Panc1 (cell line): ENCODE measurements around the gene SYCP1. TPM values are rescaled to one million over a fixed set of nuclear protein-coding genes. Genes with fewer than 3 reads are reported as not detected.

ENCODE experiments used
- ATAC-seq: fragments of 200-7000 bp; cut with Tn5 transposase; 2 replicates; pipeline ENCODE4 v1.9.1; 2020; ENCODE audit warnings: mild to moderate bottlenecking, moderate library complexity
- Bru-seq: library from RNA; stranded (reverse); fragments of 400-500 nt; gene quantifications from one replicate; lab custom pipeline; 2021; lab: Mats Ljungman, UMichigan
- BruChase-seq, 2 experiments: library from RNA; stranded (reverse); fragments of 400-500 nt; gene quantifications; one replicate each; lab custom pipeline; 2021; lab: Mats Ljungman, UMichigan
- BruUV-seq: library from RNA; stranded (reverse); fragments of 400-500 nt; replicated peaks from 2 replicates; lab custom pipeline; 2021; lab: Mats Ljungman, UMichigan
- CTCF ChIA-PET: fragments of 300-600 bp; sonication (Branson Sonifier 250); formaldehyde crosslinking; loops from one replicate; lab custom pipeline; 2022; ENCODE audit warnings: antibody characterized with exemption; lab: Charles Lee
- POLR2A ChIA-PET: fragments of 300-600 bp; sonication (Branson Sonifier 250); formaldehyde crosslinking; loops from one replicate; lab custom pipeline; 2022; ENCODE audit warnings: antibody characterized with exemption; lab: Charles Lee
- DNase-seq: peaks from one replicate; pipeline ENCODE4 v3.0.0-alpha.2; 2010; ENCODE audit warnings: low read depth, low spot score
- H3K27ac ChIP-seq: 2 replicates; pipeline ENCODE4 v1.5.1; 2011; ENCODE audit warnings: mild to moderate bottlenecking, low read length, inconsistent platforms
- H3K27me3 ChIP-seq: fragments of 200-500 bp; sonication (Bioruptor generic); 2 replicates; pipeline ENCODE4 v1.6.0; 2014; ENCODE audit warnings: low read length, inconsistent platforms; ENCODE audit not compliant: control insufficient read depth, insufficient read depth
- H3K36me3 ChIP-seq: fragments of 200-500 bp; sonication (Bioruptor generic); 2 replicates; pipeline ENCODE4 v1.5.1; 2014; ENCODE audit warnings: inconsistent platforms, mild to moderate bottlenecking, low read length, moderate library complexity; ENCODE audit not compliant: control insufficient read depth, insufficient read depth
- H3K4me1 ChIP-seq: 2 replicates; pipeline ENCODE4 v1.5.1; 2011; ENCODE audit warnings: inconsistent platforms, mild to moderate bottlenecking, low read length, moderate library complexity; ENCODE audit not compliant: control insufficient read depth, insufficient read depth
- H3K4me3 ChIP-seq, 2 experiments: 2 replicates each; pipeline ENCODE4 v1.5.1; 2011 to 2012; ENCODE audit warnings: low read depth in 2 of 2, low read length in 2 of 2, mild to moderate bottlenecking in 2 of 2, inconsistent platforms in 1 of 2, moderate library complexity in 1 of 2
- H3K9me3 ChIP-seq: fragments of 200-500 bp; sonication (Bioruptor generic); 2 replicates; pipeline ENCODE4 v1.5.1; 2014; ENCODE audit warnings: low read depth, mild to moderate bottlenecking, inconsistent platforms, low read length, moderate library complexity; ENCODE audit not compliant: control insufficient read depth, insufficient read depth
- POLR2AphosphoS5 ChIP-seq: IDR thresholded peaks from 2 replicates; pipeline ENCODE4 v1.6.1; 2012; ENCODE audit warnings: mild to moderate bottlenecking, low read depth, low read length, moderate library complexity
- SIN3A ChIP-seq: IDR thresholded peaks from 2 replicates; pipeline ENCODE4 v1.6.1; 2012; ENCODE audit warnings: low read depth, mild to moderate bottlenecking, low read length, moderate library complexity, borderline replicate concordance; ENCODE audit not compliant: insufficient read depth
- TCF7L2 ChIP-seq: IDR thresholded peaks from 2 replicates; pipeline ENCODE4 v1.6.1; 2011; ENCODE audit warnings: mild to moderate bottlenecking, low read depth, low read length, inconsistent platforms
- in situ Hi-C: cut with HindIII; loops from 2 replicates; pipeline ENCODE4 v1.10.0; 2016; ENCODE audit warnings: low sequenced_read_pairs, low pct_unique_long_range_greater_than_20kb
- intact Hi-C: fragments of 100-400 bp; cut with micrococcal nuclease; formaldehyde crosslinking; loops from one replicate; pipeline ENCODE4 v1.10.0; 2022; ENCODE audit not compliant: unreplicated experiment
- long read RNA-seq: library from polyadenylated mRNA; unstranded; transcript quantifications from one replicate; pipeline ENCODE4 v2.0.0, GENCODE V29; 2021; ENCODE audit not compliant: unreplicated experiment
- polyA plus RNA-seq: library from polyadenylated mRNA; unstranded; fragments of >200 nt; gene quantifications from one replicate; pipeline ENCODE4 v1.2.1, GENCODE V29; 2012; ENCODE audit warnings: missing spikeins; ENCODE audit not compliant: insufficient read length
- total RNA-seq: library from RNA; stranded (reverse); gene quantifications from one replicate; pipeline ENCODE4 v1.2.1, GENCODE V29; 2021; ENCODE audit not compliant: unreplicated experiment
- TF ChIP-seq, protein P1 (sequence below), 2 experiments: IDR thresholded peaks; 2 replicates each; pipeline ENCODE4 v1.6.1; 2011 to 2012; ENCODE audit warnings: low read depth in 2 of 2, control low read depth in 1 of 2, low read length in 1 of 2, mild to moderate bottlenecking in 1 of 2, moderate library complexity in 1 of 2; ENCODE audit not compliant: insufficient read depth in 1 of 2
- TF ChIP-seq, protein P2 (sequence below): fragments of 450-650 bp; IDR thresholded peaks from 2 replicates; pipeline ENCODE4 v1.5.1; 2017; ENCODE audit warnings: mild to moderate bottlenecking

SYCP1 gene, protein sequence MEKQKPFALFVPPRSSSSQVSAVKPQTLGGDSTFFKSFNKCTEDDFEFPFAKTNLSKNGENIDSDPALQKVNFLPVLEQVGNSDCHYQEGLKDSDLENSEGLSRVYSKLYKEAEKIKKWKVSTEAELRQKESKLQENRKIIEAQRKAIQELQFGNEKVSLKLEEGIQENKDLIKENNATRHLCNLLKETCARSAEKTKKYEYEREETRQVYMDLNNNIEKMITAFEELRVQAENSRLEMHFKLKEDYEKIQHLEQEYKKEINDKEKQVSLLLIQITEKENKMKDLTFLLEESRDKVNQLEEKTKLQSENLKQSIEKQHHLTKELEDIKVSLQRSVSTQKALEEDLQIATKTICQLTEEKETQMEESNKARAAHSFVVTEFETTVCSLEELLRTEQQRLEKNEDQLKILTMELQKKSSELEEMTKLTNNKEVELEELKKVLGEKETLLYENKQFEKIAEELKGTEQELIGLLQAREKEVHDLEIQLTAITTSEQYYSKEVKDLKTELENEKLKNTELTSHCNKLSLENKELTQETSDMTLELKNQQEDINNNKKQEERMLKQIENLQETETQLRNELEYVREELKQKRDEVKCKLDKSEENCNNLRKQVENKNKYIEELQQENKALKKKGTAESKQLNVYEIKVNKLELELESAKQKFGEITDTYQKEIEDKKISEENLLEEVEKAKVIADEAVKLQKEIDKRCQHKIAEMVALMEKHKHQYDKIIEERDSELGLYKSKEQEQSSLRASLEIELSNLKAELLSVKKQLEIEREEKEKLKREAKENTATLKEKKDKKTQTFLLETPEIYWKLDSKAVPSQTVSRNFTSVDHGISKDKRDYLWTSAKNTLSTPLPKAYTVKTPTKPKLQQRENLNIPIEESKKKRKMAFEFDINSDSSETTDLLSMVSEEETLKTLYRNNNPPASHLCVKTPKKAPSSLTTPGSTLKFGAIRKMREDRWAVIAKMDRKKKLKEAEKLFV
- total RNA-seq (not detected), Bru-seq, nascent RNA (not detected), BruChase-seq, experiment 1, labeled RNA remaining after a 2-hour chase (not detected), BruChase-seq, experiment 2, labeled RNA remaining after a 6-hour chase (not detected)
- not detected for polyA plus RNA-seq
- long read RNA-seq: 0 reads

DNA sequence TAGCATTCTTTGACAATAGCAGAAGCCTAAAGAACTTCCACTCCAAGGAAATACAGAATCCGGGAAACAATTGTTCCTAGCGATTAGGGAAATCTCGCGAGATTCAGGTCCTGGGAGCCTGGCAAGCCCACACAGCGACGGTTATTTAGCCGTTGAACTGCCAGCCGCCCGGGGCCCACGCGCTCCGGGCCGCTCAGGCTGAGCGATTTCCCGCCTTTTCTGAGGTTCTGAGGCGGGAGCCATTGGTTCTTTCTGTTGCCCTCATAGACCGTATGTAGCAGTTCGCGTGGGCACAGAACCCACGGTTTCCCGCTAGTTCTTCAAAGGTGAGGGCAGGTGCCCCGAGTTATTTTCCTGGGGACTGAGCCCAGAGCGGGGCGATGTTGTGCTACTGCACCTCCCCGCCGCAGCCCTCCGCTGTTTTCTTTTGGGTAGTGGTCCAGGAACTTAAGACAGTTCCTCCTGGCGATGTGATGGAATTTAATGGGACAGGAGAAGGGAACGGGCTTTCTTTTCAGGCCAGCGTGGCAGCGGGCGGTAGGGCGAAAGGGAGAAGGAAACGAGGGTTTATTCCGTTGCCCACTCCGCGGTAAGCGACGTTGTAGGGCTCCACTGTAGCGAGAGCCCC, at the start of gene SYCP1:
SYCP1 (plus strand) TSS at position 171 of the 628 bp plus-strand sequence. CDS start 602 bp downstream, outside the sequence.
- in situ Hi-C loops: no loop called here
- Histone ChIP-seq H3K4me1 (no peaks in the 10 kb centered on the region), H3K27me3 (no peaks in the 10 kb centered on the region), H3K36me3 (no peaks in the 10 kb centered on the region), H3K9me3 (no peaks in the 10 kb centered on the region), H3K4me3 (no peak within 1 kb of the TSS), H3K27ac (no peak within 1 kb of the TSS)
- ChIA-PET CTCF (no interaction called here), POLR2A (no interaction called here)
- DNase-seq (no peak), ATAC-seq (no peak)
- intact Hi-C loops: no loop called here
- no TSS peak for BruUV-seq
- TF ChIP-seq, protein P1, sequence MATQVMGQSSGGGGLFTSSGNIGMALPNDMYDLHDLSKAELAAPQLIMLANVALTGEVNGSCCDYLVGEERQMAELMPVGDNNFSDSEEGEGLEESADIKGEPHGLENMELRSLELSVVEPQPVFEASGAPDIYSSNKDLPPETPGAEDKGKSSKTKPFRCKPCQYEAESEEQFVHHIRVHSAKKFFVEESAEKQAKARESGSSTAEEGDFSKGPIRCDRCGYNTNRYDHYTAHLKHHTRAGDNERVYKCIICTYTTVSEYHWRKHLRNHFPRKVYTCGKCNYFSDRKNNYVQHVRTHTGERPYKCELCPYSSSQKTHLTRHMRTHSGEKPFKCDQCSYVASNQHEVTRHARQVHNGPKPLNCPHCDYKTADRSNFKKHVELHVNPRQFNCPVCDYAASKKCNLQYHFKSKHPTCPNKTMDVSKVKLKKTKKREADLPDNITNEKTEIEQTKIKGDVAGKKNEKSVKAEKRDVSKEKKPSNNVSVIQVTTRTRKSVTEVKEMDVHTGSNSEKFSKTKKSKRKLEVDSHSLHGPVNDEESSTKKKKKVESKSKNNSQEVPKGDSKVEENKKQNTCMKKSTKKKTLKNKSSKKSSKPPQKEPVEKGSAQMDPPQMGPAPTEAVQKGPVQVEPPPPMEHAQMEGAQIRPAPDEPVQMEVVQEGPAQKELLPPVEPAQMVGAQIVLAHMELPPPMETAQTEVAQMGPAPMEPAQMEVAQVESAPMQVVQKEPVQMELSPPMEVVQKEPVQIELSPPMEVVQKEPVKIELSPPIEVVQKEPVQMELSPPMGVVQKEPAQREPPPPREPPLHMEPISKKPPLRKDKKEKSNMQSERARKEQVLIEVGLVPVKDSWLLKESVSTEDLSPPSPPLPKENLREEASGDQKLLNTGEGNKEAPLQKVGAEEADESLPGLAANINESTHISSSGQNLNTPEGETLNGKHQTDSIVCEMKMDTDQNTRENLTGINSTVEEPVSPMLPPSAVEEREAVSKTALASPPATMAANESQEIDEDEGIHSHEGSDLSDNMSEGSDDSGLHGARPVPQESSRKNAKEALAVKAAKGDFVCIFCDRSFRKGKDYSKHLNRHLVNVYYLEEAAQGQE (IDR thresholded peaks at IDR 0.05; ENCODE audit: insufficient read depth in 1 of 2, low read depth in 2 of 2, low read length in 1 of 2): no peak
- TF ChIP-seq, protein P2, sequence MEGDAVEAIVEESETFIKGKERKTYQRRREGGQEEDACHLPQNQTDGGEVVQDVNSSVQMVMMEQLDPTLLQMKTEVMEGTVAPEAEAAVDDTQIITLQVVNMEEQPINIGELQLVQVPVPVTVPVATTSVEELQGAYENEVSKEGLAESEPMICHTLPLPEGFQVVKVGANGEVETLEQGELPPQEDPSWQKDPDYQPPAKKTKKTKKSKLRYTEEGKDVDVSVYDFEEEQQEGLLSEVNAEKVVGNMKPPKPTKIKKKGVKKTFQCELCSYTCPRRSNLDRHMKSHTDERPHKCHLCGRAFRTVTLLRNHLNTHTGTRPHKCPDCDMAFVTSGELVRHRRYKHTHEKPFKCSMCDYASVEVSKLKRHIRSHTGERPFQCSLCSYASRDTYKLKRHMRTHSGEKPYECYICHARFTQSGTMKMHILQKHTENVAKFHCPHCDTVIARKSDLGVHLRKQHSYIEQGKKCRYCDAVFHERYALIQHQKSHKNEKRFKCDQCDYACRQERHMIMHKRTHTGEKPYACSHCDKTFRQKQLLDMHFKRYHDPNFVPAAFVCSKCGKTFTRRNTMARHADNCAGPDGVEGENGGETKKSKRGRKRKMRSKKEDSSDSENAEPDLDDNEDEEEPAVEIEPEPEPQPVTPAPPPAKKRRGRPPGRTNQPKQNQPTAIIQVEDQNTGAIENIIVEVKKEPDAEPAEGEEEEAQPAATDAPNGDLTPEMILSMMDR: no peak
- no peak for TF ChIP-seq TCF7L2
- TF ChIP-seq SIN3A: no peak
- TF ChIP-seq POLR2AphosphoS5: no peak

DNA sequence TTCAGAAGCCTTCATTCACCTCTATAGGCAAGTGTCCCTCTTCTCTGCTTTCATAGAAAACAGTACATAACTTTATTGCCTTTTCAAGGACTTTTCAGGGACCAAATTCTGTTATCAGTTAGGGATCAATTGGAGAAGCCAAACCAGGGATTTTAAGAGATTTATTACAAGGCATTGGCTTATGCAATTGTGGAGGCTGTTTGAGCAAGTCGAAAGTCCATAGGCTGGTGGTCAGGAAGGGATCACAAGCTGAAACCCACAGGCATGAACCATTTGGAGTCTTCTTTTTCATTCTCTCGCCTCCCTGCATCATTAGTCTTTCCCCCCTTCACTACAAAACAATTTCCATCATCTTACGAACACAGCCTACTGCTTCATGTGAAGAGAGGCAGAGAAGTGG, 34.8 kb upstream of the SYCP1 start:
- DNase-seq (no peak), ATAC-seq (no peak)
- in situ Hi-C loops (no loop called here), intact Hi-C loops (no loop called here)
- no peak for TF ChIP-seq POLR2AphosphoS5
- no peak for TF ChIP-seq SIN3A
- CTCF ChIA-PET: no interaction called here
- Histone ChIP-seq H3K4me1 (no peaks in the 10 kb centered on the region), H3K27me3 (no peaks in the 10 kb centered on the region), H3K4me3 (no peak overlapping the region), H3K36me3 (no peaks in the 10 kb centered on the region), H3K27ac (no peak overlapping the region), H3K9me3 (no peaks in the 10 kb centered on the region)
- no TSS peak for BruUV-seq
- POLR2A ChIA-PET: no interaction called here
